B cell (primary cell): ENCODE results near the gene FGFRL1. TPM values are rescaled to one million over a fixed set of nuclear protein-coding genes. Genes with fewer than 3 reads are reported as not detected.

Experiments used
- ATAC-seq: fragments of 200-7000 bp; cut with Tn5 transposase; one replicate; pipeline ENCODE4 v1.10.0; 2021; ENCODE audit warnings: low read depth, mild to moderate bottlenecking, moderate number of reproducible peaks, moderate library complexity
- CTCF ChIA-PET: fragments of 350-600 bp; sonication (Branson Sonifier 250); formaldehyde crosslinking; loops from one replicate; lab custom pipeline; 2021; ENCODE audit warnings: antibody characterized with exemption, inconsistent platforms; lab: Charles Lee
- POLR2A ChIA-PET: fragments of 350-600 bp; sonication (Branson Sonifier 250); formaldehyde crosslinking; loops from one replicate; lab custom pipeline; 2021; ENCODE audit warnings: antibody characterized with exemption; lab: Charles Lee
- DNase-seq: peaks from one replicate; pipeline ENCODE4 v3.0.0; 2013
- H2AFZ ChIP-seq: 2 replicates; pipeline ENCODE4 v1.6.1; 2012; ENCODE audit warnings: mild to moderate bottlenecking, low read depth, low read length; ENCODE audit not compliant: insufficient read depth, poor library complexity, severe bottlenecking
- H3K27ac ChIP-seq, 2 donors: 1 replicate in 1 of 2; 2 replicates in 1 of 2; pipeline ENCODE4 v1.5.1; 2012 to 2013; ENCODE audit warnings: low read length in 2 of 2, mild to moderate bottlenecking in 2 of 2, moderate library complexity in 1 of 2
- H3K27me3 ChIP-seq, 4 experiments: fragments of 200-600 bp in 1 of 4; sonication (generic) in 1 of 4; replicated peaks in 1 of 4; 1 replicate in 2 of 4; 2 replicates in 2 of 4; pipeline versions ENCODE4 v1.6.1 to v1.7.0; 2013 to 2016; ENCODE audit warnings: low read length in 3 of 4, mild to moderate bottlenecking in 2 of 4, mixed read lengths in 1 of 4, moderate library complexity in 1 of 4; ENCODE audit not compliant: insufficient read depth in 4 of 4, control insufficient read depth in 3 of 4; ENCODE audit errors: control extremely low read depth in 1 of 4
- H3K36me3 ChIP-seq, 2 experiments: replicated peaks in 1 of 2; 1 replicate in 1 of 2; 2 replicates in 1 of 2; pipeline versions ENCODE4 v1.6.1 to v1.7.1; 2013; ENCODE audit warnings: low read length in 1 of 2; ENCODE audit not compliant: insufficient read depth in 2 of 2, control insufficient read depth in 1 of 2; ENCODE audit errors: control extremely low read depth in 1 of 2, extremely low read depth in 1 of 2
- H3K4me1 ChIP-seq, 2 donors: fragments of 200-600 bp in 1 of 2; sonication (generic) in 1 of 2; 1 replicate in 1 of 2; 2 replicates in 1 of 2; pipeline versions ENCODE4 v1.5.1 to v1.6.1; 2013 to 2017; ENCODE audit warnings: low read length in 2 of 2; ENCODE audit not compliant: control insufficient read depth in 2 of 2, insufficient read depth in 2 of 2
- H3K4me2 ChIP-seq: replicated peaks from 2 replicates; pipeline ENCODE3; 2012; ENCODE audit warnings: mild to moderate bottlenecking, low read depth, low read length; ENCODE audit not compliant: poor library complexity, severe bottlenecking
- H3K4me3 ChIP-seq, 5 experiments: fragments of 200-600 bp in 1 of 5; sonication (generic) in 1 of 5; 1 replicate in 3 of 5; 2 replicates in 2 of 5; pipeline versions ENCODE4 v1.5.1 to v1.7.0; 2011 to 2016; ENCODE audit warnings: low read length in 4 of 5, mild to moderate bottlenecking in 4 of 5, low read depth in 2 of 5, control low read depth in 1 of 5, moderate library complexity in 1 of 5; ENCODE audit not compliant: insufficient read depth in 1 of 5; ENCODE audit errors: control extremely low read depth in 1 of 5, extremely low read depth in 1 of 5
- H3K79me2 ChIP-seq: fragments of 200-600 bp; sonication (generic); one replicate; pipeline ENCODE4 v1.6.0; 2016; ENCODE audit warnings: low read length; ENCODE audit not compliant: control insufficient read depth, insufficient read depth
- H3K9ac ChIP-seq: fragments of 200-600 bp; sonication (generic); 2 replicates; pipeline ENCODE4 v1.6.1; 2017; ENCODE audit warnings: mild to moderate bottlenecking, low read length, moderate library complexity
- H3K9me3 ChIP-seq, 3 donors: one replicate each; pipeline versions ENCODE4 v1.6.1 to v1.7.1; 2013; ENCODE audit warnings: low read length in 2 of 3; ENCODE audit not compliant: control insufficient read depth in 2 of 3, insufficient read depth in 1 of 3; ENCODE audit errors: control extremely low read depth in 1 of 3
- H4K20me1 ChIP-seq: 2 replicates; pipeline ENCODE4 v1.6.0; 2012; ENCODE audit warnings: mild to moderate bottlenecking, low read length; ENCODE audit not compliant: insufficient read depth, control insufficient read depth, poor library complexity, severe bottlenecking
- H3K27ac Mint-ChIP-seq: one replicate; pipeline ENCODE4 v1.8.0; 2021; ENCODE audit warnings: mixed read lengths
- H3K27me3 Mint-ChIP-seq: one replicate; pipeline ENCODE4 v1.8.0; 2021; ENCODE audit warnings: mixed read lengths
- H3K4me1 Mint-ChIP-seq: one replicate; pipeline ENCODE4 v1.8.0; 2021; ENCODE audit warnings: mixed read lengths
- H3K4me3 Mint-ChIP-seq: one replicate; pipeline ENCODE4 v1.8.0; 2021; ENCODE audit warnings: mixed read lengths
- H3K9me3 Mint-ChIP-seq: one replicate; pipeline ENCODE4 v1.8.0; 2022; ENCODE audit warnings: mixed read lengths; ENCODE audit not compliant: insufficient read depth
- EZH2 ChIP-seq: IDR thresholded peaks from 2 replicates; pipeline ENCODE4 v1.6.1; 2012; ENCODE audit warnings: borderline replicate concordance, low read depth, mild to moderate bottlenecking, moderate library complexity, low read length; ENCODE audit not compliant: insufficient read depth, poor library complexity, severe bottlenecking
- WGBS: methylation state at CpG from one replicate; pipeline ENCODE4 v1.1.5; 2013; ENCODE audit warnings: missing lambda C conversion rate; ENCODE audit not compliant: insufficient coverage; 5-methylcytosine and 5-hydroxymethylcytosine counted together
- intact Hi-C: fragments of 100-400 bp; cut with micrococcal nuclease; formaldehyde crosslinking; loops from one replicate; pipeline ENCODE4 v1.10.0; 2022
- polyA plus RNA-seq: library from polyadenylated mRNA; depleted of rRNA; stranded (reverse); fragments of >200 nt; gene quantifications from 2 replicates; pipeline ENCODE4 v1.2.3, GENCODE V29; 2012
- total RNA-seq, 2 donors: library from RNA; stranded (reverse); fragments of 120-200 nt in 1 of 2; gene quantifications; 1 replicate in 1 of 2; 2 replicates in 1 of 2; pipeline versions ENCODE4 v1.2.3 to v1.2.4, GENCODE V29; 2013 to 2022
- TF ChIP-seq, protein P1 (sequence below): fragments of 200-600 bp; IDR thresholded peaks from one replicate; pipeline ENCODE4 v1.8.0; 2022; ENCODE audit warnings: antibody characterized with exemption, mild to moderate bottlenecking

FGFRL1 gene
- total and polyA plus RNA-seq, 2 donors (not counting 1 experiment from before 2014, with no cell fraction given), result 24.1 to 28.9 TPM

GRCh38 chr4:1013225-1014073, 2.0 kb downstream of the FGFRL1 start:
- CTCF ChIA-PET, result interaction anchor here (0.5 kb wide), 1 partner anchor 123 kb away, joined by 3 read pairs; no protein-coding TSS in a partner anchor
- no peak overlapping the region for H3K4me2 ChIP-seq
- peaks cover 23 to 27% of the 10 kb centered on the region in 2 donors for H3K4me1 ChIP-seq
- H3K9me3 ChIP-seq, result peaks cover 0 to 2% (median 0%) of the 10 kb centered on the region in 3 donors
- H3K27me3 ChIP-seq, result peaks cover 0 to 9% (median 4%) of the 10 kb centered on the region in 4 experiments
- Mint-ChIP-seq H3K4me1 (peaks cover 22% of the 10 kb centered on the region), H3K9me3 (no peaks in the 10 kb centered on the region), H3K4me3 (peak overlapping the region; percentile 56), H3K27ac (no peak overlapping the region), H3K27me3 (peaks cover 8% of the 10 kb centered on the region)
- H3K36me3 ChIP-seq, result no peaks in the 10 kb centered on the region
- no peak overlapping the region for H3K9ac ChIP-seq
- WGBS, result 98% methylated on average over 41 of the region's 43 CpGs
- no peak for ATAC-seq
- no peak overlapping the region for H2AFZ ChIP-seq
- POLR2A ChIA-PET, result no interaction called here
- intact Hi-C loops, result no loop called here
- no peaks in the 10 kb centered on the region for H3K79me2 ChIP-seq
- no peaks in the 10 kb centered on the region for H4K20me1 ChIP-seq
- no peak overlapping the region for H3K27ac ChIP-seq
- TF ChIP-seq, protein P1, sequence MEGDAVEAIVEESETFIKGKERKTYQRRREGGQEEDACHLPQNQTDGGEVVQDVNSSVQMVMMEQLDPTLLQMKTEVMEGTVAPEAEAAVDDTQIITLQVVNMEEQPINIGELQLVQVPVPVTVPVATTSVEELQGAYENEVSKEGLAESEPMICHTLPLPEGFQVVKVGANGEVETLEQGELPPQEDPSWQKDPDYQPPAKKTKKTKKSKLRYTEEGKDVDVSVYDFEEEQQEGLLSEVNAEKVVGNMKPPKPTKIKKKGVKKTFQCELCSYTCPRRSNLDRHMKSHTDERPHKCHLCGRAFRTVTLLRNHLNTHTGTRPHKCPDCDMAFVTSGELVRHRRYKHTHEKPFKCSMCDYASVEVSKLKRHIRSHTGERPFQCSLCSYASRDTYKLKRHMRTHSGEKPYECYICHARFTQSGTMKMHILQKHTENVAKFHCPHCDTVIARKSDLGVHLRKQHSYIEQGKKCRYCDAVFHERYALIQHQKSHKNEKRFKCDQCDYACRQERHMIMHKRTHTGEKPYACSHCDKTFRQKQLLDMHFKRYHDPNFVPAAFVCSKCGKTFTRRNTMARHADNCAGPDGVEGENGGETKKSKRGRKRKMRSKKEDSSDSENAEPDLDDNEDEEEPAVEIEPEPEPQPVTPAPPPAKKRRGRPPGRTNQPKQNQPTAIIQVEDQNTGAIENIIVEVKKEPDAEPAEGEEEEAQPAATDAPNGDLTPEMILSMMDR, result no peak
- TF ChIP-seq EZH2, result no peak
- no peak overlapping the region for H3K4me3 ChIP-seq
- no peak for DNase-seq
